Natural killer cell (primary cell): ENCODE measurements around the gene RALB. TPM values are rescaled to one million over a fixed set of nuclear protein-coding genes. Genes with fewer than 3 reads are reported as not detected.

Experiments used
- ATAC-seq, 3 donors: fragments of 150-1000 bp in 2 of 3; fragments of 200-7000 bp in 1 of 3; cut with Tn5 transposase; 1 replicate in 1 of 3; 2 replicates in 2 of 3; pipeline ENCODE4 v1.10.0; 2021; ENCODE audit warnings: mild to moderate bottlenecking in 2 of 3, moderate library complexity in 2 of 3
- DNase-seq, 2 donors: peaks; one replicate each; pipeline versions ENCODE4 v3.0.0 to v3.0.0-alpha.2; 2013 to 2021; ENCODE audit warnings: mixed read lengths in 1 of 2
- H3K27ac ChIP-seq: one replicate; pipeline ENCODE4 v1.5.1; 2013; ENCODE audit warnings: mild to moderate bottlenecking, low read length
- H3K27me3 ChIP-seq: one replicate; pipeline ENCODE4 v1.6.1; 2013; ENCODE audit warnings: low read length; ENCODE audit not compliant: control insufficient read depth, insufficient read depth
- H3K36me3 ChIP-seq: one replicate; pipeline ENCODE4 v1.6.1; 2013; ENCODE audit warnings: low read length; ENCODE audit not compliant: control insufficient read depth, insufficient read depth
- H3K4me1 ChIP-seq: one replicate; pipeline ENCODE4 v1.6.1; 2013; ENCODE audit warnings: low read length; ENCODE audit not compliant: control insufficient read depth, insufficient read depth
- H3K4me3 ChIP-seq: one replicate; pipeline ENCODE4 v1.5.1; 2013; ENCODE audit warnings: low read length
- H3K9me3 ChIP-seq: one replicate; pipeline ENCODE4 v1.6.1; 2013; ENCODE audit warnings: low read length; ENCODE audit not compliant: control insufficient read depth, insufficient read depth
- H3K27ac Mint-ChIP-seq, 2 donors: one replicate each; pipeline ENCODE4 v1.8.0; 2022; ENCODE audit warnings: mild to moderate bottlenecking in 2 of 2, mixed read lengths in 2 of 2, moderate library complexity in 1 of 2
- H3K27me3 Mint-ChIP-seq, 2 donors: one replicate each; pipeline ENCODE4 v1.8.0; 2022; ENCODE audit warnings: low read depth in 2 of 2, mixed read lengths in 2 of 2
- H3K36me3 Mint-ChIP-seq: one replicate; pipeline ENCODE4 v1.8.0; 2022; ENCODE audit warnings: mixed read lengths
- H3K4me1 Mint-ChIP-seq, 2 donors: one replicate each; pipeline ENCODE4 v1.8.0; 2022; ENCODE audit warnings: mixed read lengths in 2 of 2
- H3K4me3 Mint-ChIP-seq: one replicate; pipeline ENCODE4 v1.8.0; 2022; ENCODE audit warnings: mild to moderate bottlenecking, moderate library complexity, mixed read lengths
- H3K9me3 Mint-ChIP-seq, 2 donors: one replicate each; pipeline ENCODE4 v1.8.0; 2022; ENCODE audit warnings: mixed read lengths in 2 of 2
- CTCF ChIP-seq: fragments of 200-600 bp; IDR thresholded peaks from one replicate; pipeline ENCODE4 v1.8.0; 2022; ENCODE audit warnings: antibody characterized with exemption
- WGBS: methylation state at CpG from one replicate; pipeline ENCODE4 v1.1.7; 2013; ENCODE audit warnings: missing lambda C conversion rate; ENCODE audit not compliant: insufficient coverage; 5-methylcytosine and 5-hydroxymethylcytosine counted together
- intact Hi-C: fragments of 100-400 bp; cut with micrococcal nuclease; formaldehyde crosslinking; loops from one replicate; pipeline ENCODE4 v1.14.2; 2022
- total RNA-seq, 4 donors: library from RNA; stranded (reverse); fragments of 120-200 nt in 1 of 4; gene quantifications; one replicate each; pipeline versions ENCODE4 v1.2.3 to v1.2.4, GENCODE V29; 2013 to 2022

Gene RALB
- total RNA-seq, 3 donors from 2014 or later (not counting 1 experiment from before 2014, with no cell fraction given): 21.0 to 25.9 (median 25.4) TPM

- no peak for ATAC-seq
- H3K27me3 Mint-ChIP-seq: no peaks in the 10 kb centered on the region
- Histone ChIP-seq H3K27ac (no peak overlapping the region), H3K27me3 (no peaks in the 10 kb centered on the region), H3K9me3 (peaks cover 7% of the 10 kb centered on the region), H3K4me1 (peaks cover 12% of the 10 kb centered on the region), H3K36me3 (no peaks in the 10 kb centered on the region), H3K4me3 (no peak overlapping the region)
- 83% methylated on average over 10 of the region's 10 CpGs for WGBS
- no peaks in the 10 kb centered on the region for H3K9me3 Mint-ChIP-seq
- intact Hi-C loops: no loop called here
- H3K27ac Mint-ChIP-seq: no peak overlapping the region
- no peak overlapping the region for H3K4me3 Mint-ChIP-seq
- H3K4me1 Mint-ChIP-seq: peaks cover 22 to 27% of the 10 kb centered on the region in 2 donors
- no peak for TF ChIP-seq CTCF
- no peak for DNase-seq
- H3K36me3 Mint-ChIP-seq: no peaks in the 10 kb centered on the region
Measured at GRCh38 chr2:120262761-120263428, 10.2 kb downstream of the RALB start.

DNA sequence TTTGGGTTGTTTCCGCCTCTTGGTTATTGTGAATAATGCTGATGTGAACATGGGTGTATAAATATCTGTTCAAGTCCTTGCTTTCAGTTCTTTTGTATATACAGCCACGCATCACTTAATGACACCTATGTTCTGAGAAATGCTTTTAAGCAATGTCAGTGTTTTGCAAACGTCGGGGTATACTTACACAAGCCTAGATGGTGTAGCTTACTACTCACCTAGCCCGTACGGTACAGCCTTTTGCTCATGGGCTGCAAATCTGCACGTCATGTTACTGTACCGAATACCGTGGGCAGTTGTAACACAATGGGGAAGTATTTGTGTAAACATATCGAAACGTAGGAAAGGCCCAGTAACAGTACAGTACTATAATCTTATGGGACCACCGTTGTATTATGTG, 12.4 kb downstream of the RALB start:
- no peak for TF ChIP-seq CTCF
- Mint-ChIP-seq H3K4me3 (no peak overlapping the region), H3K27me3 (no peaks in the 10 kb centered on the region), H3K27ac (no peak overlapping the region), H3K9me3 (no peaks in the 10 kb centered on the region), H3K4me1 (peaks cover 18 to 22% of the 10 kb centered on the region in 2 donors), H3K36me3 (no peaks in the 10 kb centered on the region)
- Histone ChIP-seq H3K9me3 (peaks cover 6% of the 10 kb centered on the region), H3K27ac (no peak overlapping the region), H3K27me3 (no peaks in the 10 kb centered on the region), H3K4me3 (no peak overlapping the region), H3K4me1 (peaks cover 12% of the 10 kb centered on the region), H3K36me3 (no peaks in the 10 kb centered on the region)
- intact Hi-C loops: no loop called here
- ATAC-seq (peak in 2 of 3 donors; percentile 38 to 91), DNase-seq (no peak)
- WGBS: 44% methylated on average over 12 of the region's 12 CpGs

GRCh38 chr2:120267348-120267747, 14.7 kb downstream of the RALB start:
- TF ChIP-seq CTCF: no peak
- Mint-ChIP-seq H3K27ac (no peak overlapping the region), H3K9me3 (no peaks in the 10 kb centered on the region), H3K4me1 (peaks cover 23 to 41% of the 10 kb centered on the region in 2 donors), H3K36me3 (no peaks in the 10 kb centered on the region), H3K27me3 (no peaks in the 10 kb centered on the region), H3K4me3 (no peak overlapping the region)
- DNase-seq (no peak), ATAC-seq (no peak)
- H3K9me3 ChIP-seq: no peaks in the 10 kb centered on the region
- no peaks in the 10 kb centered on the region for H3K36me3 ChIP-seq
- H3K27ac ChIP-seq: no peak overlapping the region
- WGBS: 88% methylated on average over 8 of the region's 8 CpGs
- H3K27me3 ChIP-seq: no peaks in the 10 kb centered on the region
- intact Hi-C loops: no loop called here
- no peak overlapping the region for H3K4me3 ChIP-seq
- H3K4me1 ChIP-seq: no peaks in the 10 kb centered on the region
